Breast epithelium (tissue), 3 donors: ENCODE measurements around the gene RGS3.

ENCODE experiments used
- POLR2A ChIP-seq: fragments of 450-650 bp; IDR thresholded peaks from one replicate; pipeline ENCODE4 v1.6.1; 2016; ENCODE audit warnings: antibody characterized with exemption, mild to moderate bottlenecking, moderate library complexity
- POLR2AphosphoS5 ChIP-seq, 3 donors: sonication (generic); formaldehyde crosslinking; IDR thresholded peaks; one replicate each; pipeline ENCODE4 v1.6.1; 2017; ENCODE audit warnings: antibody characterized with exemption in 3 of 3
- TF ChIP-seq, protein P1 (sequence below), 3 donors: fragments of 450-650 bp; IDR thresholded peaks; one replicate each; pipeline ENCODE4 v1.5.1; 2016 to 2017; ENCODE audit warnings: antibody characterized with exemption in 3 of 3, mild to moderate bottlenecking in 3 of 3, moderate library complexity in 3 of 3

DNA sequence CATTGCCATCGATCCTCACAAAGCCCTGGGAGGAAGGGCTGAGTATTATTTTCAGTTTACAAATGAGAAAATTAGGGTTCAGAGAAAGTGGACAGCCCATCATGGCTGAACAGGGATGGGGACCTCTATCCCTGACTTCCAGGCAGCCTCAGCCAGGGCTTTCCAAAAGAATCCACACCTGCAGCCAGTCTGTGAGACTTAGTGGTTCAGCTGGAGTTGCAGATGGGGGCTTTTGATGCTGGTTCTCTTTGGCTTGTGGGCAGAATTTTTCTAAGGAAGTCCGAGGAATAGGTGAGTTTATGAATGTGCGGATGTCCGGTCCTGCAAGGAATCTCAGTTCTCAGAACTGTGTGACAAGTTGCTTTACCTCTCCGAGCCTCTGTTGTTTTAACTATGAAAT lies 138.1 kb downstream of the RGS3 start:
- TF ChIP-seq, protein P1, sequence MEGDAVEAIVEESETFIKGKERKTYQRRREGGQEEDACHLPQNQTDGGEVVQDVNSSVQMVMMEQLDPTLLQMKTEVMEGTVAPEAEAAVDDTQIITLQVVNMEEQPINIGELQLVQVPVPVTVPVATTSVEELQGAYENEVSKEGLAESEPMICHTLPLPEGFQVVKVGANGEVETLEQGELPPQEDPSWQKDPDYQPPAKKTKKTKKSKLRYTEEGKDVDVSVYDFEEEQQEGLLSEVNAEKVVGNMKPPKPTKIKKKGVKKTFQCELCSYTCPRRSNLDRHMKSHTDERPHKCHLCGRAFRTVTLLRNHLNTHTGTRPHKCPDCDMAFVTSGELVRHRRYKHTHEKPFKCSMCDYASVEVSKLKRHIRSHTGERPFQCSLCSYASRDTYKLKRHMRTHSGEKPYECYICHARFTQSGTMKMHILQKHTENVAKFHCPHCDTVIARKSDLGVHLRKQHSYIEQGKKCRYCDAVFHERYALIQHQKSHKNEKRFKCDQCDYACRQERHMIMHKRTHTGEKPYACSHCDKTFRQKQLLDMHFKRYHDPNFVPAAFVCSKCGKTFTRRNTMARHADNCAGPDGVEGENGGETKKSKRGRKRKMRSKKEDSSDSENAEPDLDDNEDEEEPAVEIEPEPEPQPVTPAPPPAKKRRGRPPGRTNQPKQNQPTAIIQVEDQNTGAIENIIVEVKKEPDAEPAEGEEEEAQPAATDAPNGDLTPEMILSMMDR (IDR thresholded peaks at IDR 0.05): no peak
- no peak for TF ChIP-seq POLR2A
- no peak for TF ChIP-seq POLR2AphosphoS5 (IDR thresholded peaks at IDR 0.05)
